HG03439 (cell line): ENCODE results near the gene IZUMO4.

ENCODE experiments used
- ATAC-seq: cut with Tn5 transposase; IDR thresholded peaks from one replicate; pipeline ENCODE4 v1.9.1; 2021; ENCODE audit warnings: mild to moderate bottlenecking, moderate library complexity; ENCODE audit not compliant: unreplicated experiment

IZUMO4 gene, protein sequence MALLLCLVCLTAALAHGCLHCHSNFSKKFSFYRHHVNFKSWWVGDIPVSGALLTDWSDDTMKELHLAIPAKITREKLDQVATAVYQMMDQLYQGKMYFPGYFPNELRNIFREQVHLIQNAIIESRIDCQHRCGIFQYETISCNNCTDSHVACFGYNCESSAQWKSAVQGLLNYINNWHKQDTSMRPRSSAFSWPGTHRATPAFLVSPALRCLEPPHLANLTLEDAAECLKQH

GRCh38 chr19:2096480-2097202 lies at the start of gene IZUMO4:
Gene IZUMO4, plus strand, starts transcription at chr19:2096915. Its CDS starts 31 bp downstream, at chr19:2096946.
- peak; percentile 52 for ATAC-seq

- ATAC-seq: no peak
Observed at GRCh38 chr19:2047076-2047448, 49.7 kb upstream of the IZUMO4 start.

DNA sequence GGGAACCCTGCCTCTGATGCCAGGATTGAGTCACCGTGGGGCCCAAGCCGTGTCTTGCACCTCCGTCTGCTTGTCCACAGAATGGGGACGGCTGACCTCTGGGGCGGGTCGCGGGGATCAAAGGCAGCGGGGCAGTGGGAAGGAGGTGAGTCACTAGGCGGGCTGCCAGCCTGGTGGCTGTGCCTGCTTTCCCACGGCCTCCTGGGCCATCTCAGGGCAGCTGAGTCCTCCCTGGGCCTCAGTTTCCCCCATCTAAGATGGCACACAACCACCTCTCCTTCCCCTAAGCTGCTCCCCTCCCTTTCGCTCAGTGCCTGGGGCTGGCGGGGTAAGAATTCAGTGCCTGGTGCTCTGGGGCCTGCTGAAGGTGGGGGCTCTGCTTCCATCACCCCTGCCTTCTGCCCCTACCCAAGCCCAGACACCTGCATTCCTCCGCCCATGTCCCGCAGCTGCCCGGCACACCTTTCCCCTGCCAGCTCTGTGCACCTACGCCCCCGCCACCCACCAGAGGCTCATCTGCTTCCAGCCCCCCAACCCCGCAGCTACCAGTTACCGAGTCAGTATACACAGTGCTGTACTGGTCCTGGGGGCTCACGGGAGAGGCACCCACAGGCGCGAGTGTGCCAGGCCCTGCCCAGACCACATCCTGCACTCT lies 49.1 kb upstream of the IZUMO4 start:
- ATAC-seq: no peak

DNA sequence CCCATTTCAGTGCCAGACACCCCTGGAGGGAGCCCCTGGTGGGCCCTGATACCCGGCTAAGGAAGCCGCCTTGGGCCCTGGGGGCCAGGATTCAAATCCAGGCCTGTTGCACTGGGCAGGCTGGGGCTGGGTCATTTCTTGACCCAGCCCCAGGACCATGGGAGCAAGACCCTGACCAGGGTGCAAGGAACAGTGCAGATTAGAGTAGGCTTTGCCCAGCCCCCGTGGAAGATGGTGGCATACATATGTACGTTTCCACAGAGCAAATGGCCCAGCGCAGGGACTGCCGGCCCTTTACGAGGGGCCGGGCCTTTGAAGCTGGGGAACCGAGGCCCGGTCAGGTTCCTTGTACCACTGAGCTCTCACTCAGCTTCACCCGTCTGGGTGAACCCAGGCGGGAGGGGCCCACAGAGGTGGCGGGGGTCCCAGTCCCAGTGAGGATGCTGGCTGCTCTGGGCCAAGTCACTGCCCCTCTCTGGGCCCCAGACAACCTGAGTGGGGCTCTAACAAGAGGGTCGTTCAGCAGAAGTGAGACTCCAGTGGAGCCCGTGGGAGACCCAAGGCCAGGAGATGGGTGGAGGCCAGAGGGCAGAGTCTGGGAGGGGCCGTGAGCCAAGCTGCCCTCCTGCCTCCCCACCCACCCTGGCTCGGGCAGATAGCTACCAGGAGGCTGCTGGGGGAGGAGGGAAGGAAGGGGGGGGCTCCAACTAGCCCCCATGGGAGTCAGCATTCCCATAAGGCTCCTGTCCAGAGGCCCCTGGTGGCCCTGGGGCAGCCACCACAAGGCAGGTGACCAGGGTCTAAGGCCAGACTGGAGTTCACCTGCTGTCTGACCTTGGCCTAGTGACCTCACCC lies 48.4 kb upstream of the IZUMO4 start:
- ATAC-seq: no peak

DNA sequence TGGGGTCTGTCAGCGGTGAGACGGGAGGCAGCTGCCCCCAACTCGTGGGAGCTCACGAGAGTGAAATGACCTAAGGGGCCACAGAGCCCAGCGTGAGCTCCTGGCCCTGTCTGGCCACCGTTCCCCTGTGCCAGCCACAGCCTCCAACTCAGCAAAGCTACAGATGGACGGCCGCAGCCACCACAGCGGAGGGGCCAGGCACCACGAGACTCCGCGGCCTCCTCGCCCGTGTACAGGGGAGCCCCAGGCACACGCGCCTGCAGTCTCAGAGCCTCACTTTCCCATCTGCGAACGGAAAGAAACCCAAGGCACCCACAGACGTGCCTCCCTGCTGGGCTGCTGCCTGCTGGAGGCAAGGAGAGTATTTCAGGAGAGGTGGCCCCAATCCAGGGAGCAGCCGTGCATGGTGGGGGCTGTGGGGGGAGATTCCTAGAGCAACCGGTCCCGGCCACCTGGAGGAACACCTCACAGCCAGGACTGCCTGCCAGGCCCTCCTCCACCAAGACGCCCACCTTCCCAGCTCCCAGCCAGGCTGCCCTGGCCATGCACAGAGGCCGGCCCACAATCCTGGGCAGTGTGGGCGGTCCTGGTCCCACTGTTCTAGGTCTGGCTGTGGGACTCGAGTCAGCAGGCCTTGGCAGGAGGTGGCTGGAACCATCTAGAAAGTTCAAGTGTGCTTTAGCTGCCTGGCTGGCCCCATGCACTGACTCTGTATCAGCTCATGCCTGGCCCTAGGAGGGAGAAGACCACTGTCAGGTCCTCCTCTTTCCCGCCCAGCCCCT lies 47.6 kb upstream of the IZUMO4 start:
- ATAC-seq: no peak

- ATAC-seq: no peak
Observed at GRCh38 chr19:2049741-2050348, 46.9 kb upstream of the IZUMO4 start.

DNA sequence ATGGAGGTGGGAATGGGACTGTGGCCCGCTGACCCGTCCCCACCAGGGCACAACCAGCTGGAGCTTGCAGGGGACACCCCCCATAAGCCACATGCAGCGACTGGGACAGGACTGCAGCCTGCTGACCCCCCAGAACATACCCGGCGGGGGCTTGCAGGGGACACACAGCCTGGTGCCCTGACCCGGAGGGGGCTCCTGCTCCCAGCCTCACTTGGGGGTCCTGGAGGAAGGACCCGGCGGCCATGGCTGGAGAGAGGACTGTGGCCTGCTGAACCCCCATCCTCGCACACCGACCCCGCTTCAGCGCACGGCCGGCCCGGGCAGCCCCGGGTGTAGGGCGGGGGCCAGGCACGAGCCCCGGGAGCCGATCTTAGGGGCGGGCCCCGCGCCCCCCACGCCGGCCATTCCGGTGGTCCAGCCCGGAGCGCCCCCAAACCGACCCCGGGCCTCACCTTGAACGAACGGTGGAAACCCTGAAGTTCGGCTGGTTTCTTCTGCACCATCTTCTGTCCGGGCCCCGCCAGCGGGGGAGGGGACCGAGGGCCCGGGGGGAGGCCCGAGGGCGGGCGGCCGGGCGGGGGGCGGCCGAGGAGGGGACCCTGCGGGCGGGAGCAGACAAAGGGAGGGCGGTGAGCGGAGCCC lies 46.2 kb upstream of the IZUMO4 start:
- ATAC-seq: peak; percentile 12

DNA sequence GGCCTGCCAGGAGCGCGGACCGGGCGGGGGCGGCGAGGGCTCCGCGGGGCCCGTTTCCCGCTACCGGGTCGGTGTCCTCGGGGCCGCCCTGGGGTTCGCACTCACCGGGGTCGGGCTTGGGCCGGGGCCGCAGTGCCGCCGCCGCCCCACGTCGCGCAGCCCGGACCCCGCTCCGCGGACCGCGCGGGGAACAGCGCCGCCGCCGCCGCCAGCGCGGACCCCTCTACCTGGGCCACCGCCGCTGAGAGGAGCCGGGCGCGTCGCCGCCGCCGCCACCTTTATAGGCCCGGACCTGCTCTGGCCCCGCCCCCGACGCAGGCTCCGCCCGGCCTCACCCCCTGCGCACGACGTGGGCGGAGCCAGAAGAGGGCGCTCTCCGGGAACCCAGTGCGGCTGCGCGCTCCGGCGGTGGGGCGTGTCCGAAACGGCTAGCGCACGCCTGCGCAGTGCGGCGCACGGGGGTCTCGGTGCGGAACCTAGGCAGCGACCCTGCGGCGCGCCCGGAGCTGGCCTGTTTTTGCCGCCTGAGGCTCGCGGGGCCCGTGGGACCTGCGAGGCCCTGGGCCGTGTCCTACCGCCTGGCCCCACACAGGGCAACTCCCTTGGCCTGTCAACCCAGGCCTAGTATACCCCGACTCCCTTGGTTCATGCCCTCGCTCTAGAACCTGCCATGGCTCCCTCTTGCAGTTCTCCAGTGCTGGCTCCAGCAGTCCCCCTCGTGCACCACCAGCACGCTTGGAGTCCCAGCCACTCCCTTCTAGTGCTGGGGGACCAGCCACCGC lies 45.5 kb upstream of the IZUMO4 start, which contains the start of gene MKNK2:
Gene MKNK2, minus strand, starts transcription at position 254 of the 782 bp plus-strand sequence. CDS start 393 bp downstream, outside the sequence.
- ATAC-seq: peak; percentile 57

- no peak for ATAC-seq
Observed at GRCh38 chr19:2051773-2052704, 44.7 kb upstream of the IZUMO4 start.

DNA sequence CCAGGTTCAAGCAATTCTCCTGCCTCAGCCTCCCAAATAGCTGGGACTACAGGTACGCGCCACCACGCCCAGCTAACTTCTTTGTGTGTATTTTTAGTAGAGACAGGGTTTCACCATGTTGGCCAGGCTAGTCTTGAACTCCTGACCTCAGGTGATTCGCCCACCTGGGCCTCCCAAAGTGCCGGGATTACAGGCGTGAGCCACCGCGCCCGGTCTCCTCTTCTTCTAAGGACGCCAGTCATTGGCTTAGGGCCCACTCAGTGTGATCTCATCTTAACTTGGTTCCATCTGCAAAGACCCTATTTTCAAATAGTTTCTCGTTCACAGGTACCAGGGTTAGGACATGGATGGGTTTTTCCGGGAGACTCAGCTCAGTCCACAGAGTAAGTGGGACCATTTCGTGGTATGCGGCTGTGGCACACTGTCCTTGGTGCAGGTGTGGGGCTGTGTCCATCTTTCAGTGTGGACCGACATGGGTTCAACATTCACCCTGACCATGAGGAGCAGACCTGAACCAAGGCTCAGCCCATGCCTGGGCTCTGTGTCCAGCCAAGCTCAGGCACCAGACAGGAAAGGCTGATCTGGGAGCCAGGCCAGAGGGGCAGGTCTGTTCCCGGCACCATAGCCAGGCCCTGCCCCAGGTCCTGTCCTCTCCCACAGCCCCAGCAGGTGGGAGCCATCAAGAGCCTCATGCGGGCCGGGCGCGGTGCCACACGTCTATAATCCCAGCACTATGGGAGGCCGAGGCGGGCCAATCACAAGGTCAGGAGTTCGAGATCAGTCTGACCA lies 42.9 kb upstream of the IZUMO4 start:
- no peak for ATAC-seq

- no peak for ATAC-seq
Observed at GRCh38 chr19:2054763-2055162, 42.0 kb upstream of the IZUMO4 start.

GRCh38 chr19:2055931-2056836 lies 40.5 kb upstream of the IZUMO4 start:
- ATAC-seq: no peak

- ATAC-seq: no peak
Observed at GRCh38 chr19:2056837-2057192, 39.9 kb upstream of the IZUMO4 start.

GRCh38 chr19:2057484-2058469 lies 38.9 kb upstream of the IZUMO4 start:
- no peak for ATAC-seq
